Measurements from ENCODE around the gene CHST11. TPM values are rescaled to one million over a fixed set of nuclear protein-coding genes. Genes with fewer than 3 reads are reported as not detected.

CHST11 gene
- total and polyA plus RNA-seq, 9 of the 15 experiments (the other 6 are each of a cell fraction or from before 2014, with no cell fraction given): 2.3 to 38.7 (median 15.0) TPM

GRCh38 chr12:104510145-104510872, 53.6 kb downstream of the CHST11 start (continued):
- TF ChIP-seq ATF1 (CRISPR knock-in tag; IDR thresholded peaks at IDR 0.05) (no peak), ATF1 (tag; IDR thresholded peaks at IDR 0.05) (no peak), MYNN (IDR thresholded peaks at IDR 0.05) (no peak), MYNN (CRISPR knock-in tag; IDR thresholded peaks at IDR 0.05) (no peak), CBX1 (IDR thresholded peaks at IDR 0.05; ENCODE audit: low read depth) (no peak), NR4A1 (CRISPR knock-in tag; IDR thresholded peaks at IDR 0.05) (no peak), NR4A1 (tag; IDR thresholded peaks at IDR 0.05) (no peak), DDX20 (tag; IDR thresholded peaks at IDR 0.05; ENCODE audit: low read depth) (no peak), DACH1 (IDR thresholded peaks at IDR 0.05; ENCODE audit: partially characterized antibody) (no peak), ZNF586 (CRISPR knock-in tag; conservative IDR thresholded peaks at IDR 0.05) (no peak), MIER1 (IDR thresholded peaks at IDR 0.05; ENCODE audit: low read depth) (no peak), HNRNPH1 (optimal IDR thresholded peaks at IDR 0.05; ENCODE audit: low read depth, low read length) (no peak), KLF10 (CRISPR knock-in tag; IDR thresholded peaks at IDR 0.05) (no peak), DPF2 (IDR thresholded peaks at IDR 0.05) (peak; percentile 75; the same call in 1 of the 2 replicates), TAF7 (tag; IDR thresholded peaks at IDR 0.05) (no peak), MEIS2 (IDR thresholded peaks at IDR 0.05; ENCODE audit: partially characterized antibody) (no peak), VEZF1 (CRISPR knock-in tag; IDR thresholded peaks at IDR 0.05) (0 out of 2 replicates have a peak, but pooled peaks have one; percentile 18), HIVEP1 (CRISPR knock-in tag; IDR thresholded peaks at IDR 0.05) (no peak), TAL1 (IDR thresholded peaks at IDR 0.05) (peak; percentile 36; the same call in 1 of the 2 replicates), FOXJ2 (tag; IDR thresholded peaks at IDR 0.05) (no peak), MLLT1 (IDR thresholded peaks at IDR 0.05) (no peak), BRF1 (IDR thresholded peaks at IDR 0.05; ENCODE audit: borderline replicate concordance, extremely low read depth, insufficient read length) (no peak), ZNF398 (CRISPR knock-in tag; IDR thresholded peaks at IDR 0.05) (no peak), NBN (IDR thresholded peaks at IDR 0.05; ENCODE audit: low read depth) (0 out of 2 replicates have a peak, but pooled peaks have one; percentile 23), RAD51 (IDR thresholded peaks at IDR 0.05; ENCODE audit: borderline replicate concordance, low read depth) (peak; percentile 59; the same call in 1 of the 2 replicates), ZNF57 (CRISPR knock-in tag; IDR thresholded peaks at IDR 0.05) (no peak)
